Brain microvascular endothelial cell (primary cell): ENCODE measurements around the gene GSK3B.

Source experiments
- DNase-seq: peaks from one replicate; pipeline ENCODE4 v3.0.0-alpha.2; 2020
- H3K27ac ChIP-seq: fragments of 250-450 bp; sonication (Bioruptor Pico); 2 replicates; pipeline ENCODE4 v1.5.1; 2020; ENCODE audit warnings: mild to moderate bottlenecking, moderate library complexity
- H3K27me3 ChIP-seq: fragments of 250-450 bp; sonication (Bioruptor Pico); replicated peaks from 2 replicates; pipeline ENCODE4 v1.5.1; 2020; ENCODE audit warnings: mild to moderate bottlenecking
- H3K36me3 ChIP-seq: fragments of 250-450 bp; sonication (Bioruptor Pico); replicated peaks from 2 replicates; pipeline ENCODE4 v1.5.1; 2020; ENCODE audit warnings: mild to moderate bottlenecking
- H3K4me3 ChIP-seq: 2 replicates; pipeline ENCODE4 v1.5.1; 2011; ENCODE audit warnings: low read depth, mild to moderate bottlenecking, control low read depth, low read length, moderate library complexity
- in situ Hi-C: cut with HindIII; loops from 2 replicates; pipeline ENCODE4 v1.10.0; 2017; ENCODE audit warnings: low sequenced_read_pairs, low pct_ligation_motif_present
- TF ChIP-seq, protein P1 (sequence below): IDR thresholded peaks from 2 replicates; pipeline ENCODE4 v1.5.1; 2011; ENCODE audit warnings: low read depth, mild to moderate bottlenecking, moderate library complexity, low read length, control low read depth, inconsistent platforms; ENCODE audit errors: missing control alignments

The GSK3B gene

DNA sequence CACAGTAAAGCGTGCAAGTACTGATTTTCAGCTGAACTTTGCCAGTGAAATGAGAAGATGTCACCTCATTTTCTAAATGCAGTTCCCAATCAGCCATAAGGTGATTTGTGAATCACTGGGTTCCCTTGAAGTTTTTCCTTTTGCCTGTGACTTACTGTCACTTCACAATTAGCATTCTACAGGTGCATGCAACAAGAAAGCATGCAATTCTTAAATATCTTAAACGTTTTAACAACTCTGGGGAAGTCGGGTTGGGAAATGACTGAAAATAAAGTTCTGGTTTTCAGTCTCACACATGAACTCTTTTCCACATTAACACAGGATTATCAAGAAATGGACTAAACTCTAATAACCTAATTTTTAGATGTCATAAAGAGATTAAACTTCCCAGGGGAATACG is 5.2 kb downstream of the GSK3B start:
- no peak for DNase-seq
- no peak overlapping the region for H3K27ac ChIP-seq
- H3K36me3 ChIP-seq = no peaks in the 10 kb centered on the region
- in situ Hi-C loops = no loop called here
- TF ChIP-seq, protein P1, sequence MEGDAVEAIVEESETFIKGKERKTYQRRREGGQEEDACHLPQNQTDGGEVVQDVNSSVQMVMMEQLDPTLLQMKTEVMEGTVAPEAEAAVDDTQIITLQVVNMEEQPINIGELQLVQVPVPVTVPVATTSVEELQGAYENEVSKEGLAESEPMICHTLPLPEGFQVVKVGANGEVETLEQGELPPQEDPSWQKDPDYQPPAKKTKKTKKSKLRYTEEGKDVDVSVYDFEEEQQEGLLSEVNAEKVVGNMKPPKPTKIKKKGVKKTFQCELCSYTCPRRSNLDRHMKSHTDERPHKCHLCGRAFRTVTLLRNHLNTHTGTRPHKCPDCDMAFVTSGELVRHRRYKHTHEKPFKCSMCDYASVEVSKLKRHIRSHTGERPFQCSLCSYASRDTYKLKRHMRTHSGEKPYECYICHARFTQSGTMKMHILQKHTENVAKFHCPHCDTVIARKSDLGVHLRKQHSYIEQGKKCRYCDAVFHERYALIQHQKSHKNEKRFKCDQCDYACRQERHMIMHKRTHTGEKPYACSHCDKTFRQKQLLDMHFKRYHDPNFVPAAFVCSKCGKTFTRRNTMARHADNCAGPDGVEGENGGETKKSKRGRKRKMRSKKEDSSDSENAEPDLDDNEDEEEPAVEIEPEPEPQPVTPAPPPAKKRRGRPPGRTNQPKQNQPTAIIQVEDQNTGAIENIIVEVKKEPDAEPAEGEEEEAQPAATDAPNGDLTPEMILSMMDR = no peak
- no peaks in the 10 kb centered on the region for H3K27me3 ChIP-seq
- H3K4me3 ChIP-seq = no peak overlapping the region

DNA sequence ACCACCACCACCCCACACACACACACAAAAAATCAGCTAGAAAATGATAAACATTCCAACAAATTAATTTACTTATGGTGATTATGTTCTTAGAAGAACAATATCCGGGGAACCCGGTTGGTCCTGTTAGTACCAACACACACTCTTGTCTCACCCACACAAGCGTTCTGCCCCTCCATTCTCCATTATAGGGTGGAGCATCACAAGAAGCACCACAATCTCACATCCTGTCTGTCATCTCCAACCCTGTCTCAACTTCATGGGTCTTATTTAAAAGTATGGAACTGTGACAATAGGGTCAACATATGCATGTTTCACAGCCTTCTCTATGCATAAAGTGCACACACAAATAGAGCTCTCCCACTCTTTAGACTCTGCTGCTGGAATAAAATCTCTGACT is 5.6 kb downstream of the GSK3B start:
- Histone ChIP-seq H3K4me3 (no peak overlapping the region), H3K36me3 (no peaks in the 10 kb centered on the region), H3K27me3 (no peaks in the 10 kb centered on the region), H3K27ac (no peak overlapping the region)
- DNase-seq = no peak
- in situ Hi-C loops = no loop called here
- TF ChIP-seq, protein P1 = no peak

DNA sequence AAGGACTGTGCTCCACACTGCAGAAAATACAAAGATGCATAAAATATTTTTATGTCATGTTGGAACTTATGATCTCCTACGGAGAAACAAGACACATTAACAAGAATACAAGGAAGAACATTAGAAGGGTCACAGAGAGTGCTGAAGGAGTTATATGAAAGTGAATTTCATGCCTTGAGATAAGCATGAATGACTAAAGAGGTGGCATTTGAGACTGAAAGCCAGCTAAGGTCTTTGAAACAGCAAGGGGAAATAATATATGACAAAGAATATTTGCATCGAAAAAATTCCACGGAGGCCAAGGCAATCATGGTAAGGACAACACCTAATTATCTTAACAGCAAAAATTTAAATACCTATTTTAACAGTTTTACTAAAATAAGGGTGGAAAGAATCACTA is 12.5 kb downstream of the GSK3B start:
- Histone ChIP-seq H3K27ac (no peak overlapping the region), H3K4me3 (no peak overlapping the region), H3K27me3 (no peaks in the 10 kb centered on the region), H3K36me3 (no peaks in the 10 kb centered on the region)
- in situ Hi-C loops = no loop called here
- TF ChIP-seq, protein P1 = no peak
- no peak for DNase-seq

DNA sequence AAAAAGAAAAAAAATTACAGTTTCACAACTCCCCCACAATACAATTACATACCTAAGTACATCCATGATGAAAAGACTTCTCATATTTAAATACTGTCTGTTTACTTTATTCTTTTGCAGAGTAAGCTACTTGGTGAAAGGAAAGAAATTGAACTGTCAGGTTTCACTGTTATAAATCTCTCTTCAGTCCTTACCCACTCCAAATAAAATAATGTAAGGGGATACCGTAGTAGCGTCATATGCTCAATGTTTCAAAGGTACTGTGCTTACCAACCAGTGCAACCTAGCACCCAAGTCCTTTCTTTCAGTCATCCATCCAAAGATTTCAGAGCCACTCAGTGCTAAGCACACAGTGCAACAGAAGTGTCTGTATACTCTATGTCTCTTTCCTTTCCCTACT is 13.4 kb downstream of the GSK3B start:
- in situ Hi-C loops = no loop called here
- no peak for DNase-seq
- no peaks in the 10 kb centered on the region for H3K27me3 ChIP-seq
- H3K36me3 ChIP-seq = no peaks in the 10 kb centered on the region
- H3K4me3 ChIP-seq = no peak overlapping the region
- TF ChIP-seq, protein P1 = no peak
- H3K27ac ChIP-seq = no peak overlapping the region

DNA sequence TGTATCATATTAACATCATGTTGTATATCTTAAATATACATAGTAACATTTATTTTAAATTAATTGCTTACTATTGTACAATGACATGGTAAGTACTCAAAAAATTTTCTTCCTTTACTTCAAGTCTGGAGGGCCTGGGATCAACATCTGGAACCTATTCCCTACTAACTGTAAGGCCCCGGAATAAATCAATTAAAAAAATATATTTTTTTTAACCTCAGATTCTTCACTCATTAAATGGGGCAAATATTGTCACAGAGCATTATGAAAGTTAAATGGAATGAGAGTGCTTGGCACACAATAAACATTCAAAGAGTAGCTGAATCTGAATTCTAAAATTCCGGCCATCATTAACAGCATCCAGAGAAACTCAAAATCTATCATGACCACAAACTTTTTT is 16.5 kb downstream of the GSK3B start:
- in situ Hi-C loops = no loop called here
- no peak overlapping the region for H3K27ac ChIP-seq
- no peaks in the 10 kb centered on the region for H3K27me3 ChIP-seq
- no peak for DNase-seq
- no peak overlapping the region for H3K4me3 ChIP-seq
- H3K36me3 ChIP-seq = no peaks in the 10 kb centered on the region
- TF ChIP-seq, protein P1 = no peak

DNA sequence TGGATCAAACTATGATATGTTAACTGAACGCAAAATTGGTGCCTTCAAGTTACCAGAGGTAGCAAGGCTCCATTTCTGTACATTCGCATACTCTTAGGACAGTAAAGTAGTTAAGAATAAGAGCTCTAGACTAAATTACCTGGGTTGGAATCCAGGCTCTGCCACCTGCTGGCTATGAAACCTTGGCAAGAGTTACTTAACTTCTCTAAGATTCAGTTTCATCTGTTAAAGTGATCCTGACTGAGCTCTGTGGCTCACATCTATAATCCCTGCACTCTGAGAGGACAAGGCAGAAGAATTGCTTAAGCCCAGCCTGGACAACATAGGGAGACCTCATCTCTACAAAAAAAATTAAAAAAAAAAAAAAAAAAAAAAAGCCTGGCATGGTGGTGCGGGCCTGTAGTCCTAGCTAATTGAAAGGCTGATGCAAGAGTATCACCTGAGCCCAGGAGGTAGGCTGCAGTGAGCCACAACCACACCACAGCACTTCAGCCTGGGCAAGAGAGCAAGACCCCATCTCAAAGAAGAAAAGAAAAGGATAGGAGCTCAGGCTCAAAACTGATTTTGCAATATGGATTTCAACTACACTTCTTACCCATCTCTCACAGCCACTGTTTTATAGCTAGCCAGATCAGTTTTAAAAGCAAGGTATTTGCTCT is 21.3 kb downstream of the GSK3B start:
- DNase-seq = no peak
- Histone ChIP-seq H3K27ac (no peak overlapping the region), H3K36me3 (no peaks in the 10 kb centered on the region), H3K27me3 (no peaks in the 10 kb centered on the region), H3K4me3 (no peak overlapping the region)
- in situ Hi-C loops = no loop called here
- TF ChIP-seq, protein P1 = peak; percentile 37
